GM19324 (cell line): ENCODE measurements around the gene CFL1.

Experiments used
- ATAC-seq: cut with Tn5 transposase; IDR thresholded peaks from one replicate; pipeline ENCODE4 v1.9.1; 2021; ENCODE audit warnings: mild to moderate bottlenecking, moderate library complexity; ENCODE audit not compliant: unreplicated experiment, low FRiP score

Gene CFL1

GRCh38 chr11:65809496-65809895 is 48.5 kb downstream of the CFL1 start:
- ATAC-seq: no peak

GRCh38 chr11:65808744-65809341 is 49.1 kb downstream of the CFL1 start:
- ATAC-seq: no peak

- no peak for ATAC-seq
Observed at GRCh38 chr11:65806979-65807378, 51.0 kb downstream of the CFL1 start.
